ENCODE data around the gene DUT. TPM values are rescaled to one million over a fixed set of nuclear protein-coding genes. Genes with fewer than 3 reads are reported as not detected.
A peak's percentile ranks its signal among the peaks of the same experiment; 100 is the strongest.

Gene DUT
- total and polyA plus RNA-seq, 2 experiments from 2014 or later: 88.8 to 198 TPM

GRCh38 chr15:48337607-48338006 lies 6.4 kb downstream of the DUT start:
- Histone ChIP-seq H3K9me3 (ENCODE audit: low read depth) (no peaks in the 10 kb centered on the region), H3K4me1 (ENCODE audit: low read depth) (no peaks in the 10 kb centered on the region), H3K27ac (no peak overlapping the region), H3K27me3 (no peaks in the 10 kb centered on the region), H3K36me3 (peaks cover 19% of the 10 kb centered on the region), H3K4me3 (no peak overlapping the region)
- DNase-seq (ENCODE audit: low read depth in 1 of 2, low spot score in 1 of 2): no peak
- TF ChIP-seq CTCF (IDR thresholded peaks at IDR 0.05; ENCODE audit: low read depth, low read length): no peak

- DNase-seq (ENCODE audit: low read depth in 1 of 2, low spot score in 1 of 2): no peak
- Histone ChIP-seq H3K36me3 (peaks cover 19% of the 10 kb centered on the region), H3K27ac (no peak overlapping the region)
These were observed 8.9 kb downstream of the DUT start for GRCh38 chr15:48340111-48340510.

GRCh38 chr15:48343865-48344264 lies 12.6 kb downstream of the DUT start:
- peaks cover 15% of the 10 kb centered on the region for H3K36me3 ChIP-seq
- no peak for TF ChIP-seq CTCF (IDR thresholded peaks at IDR 0.05; ENCODE audit: low read depth, low read length)
- H3K4me1 ChIP-seq (ENCODE audit: low read depth): no peaks in the 10 kb centered on the region
- no peak overlapping the region for H3K27ac ChIP-seq
- H3K4me3 ChIP-seq: no peak overlapping the region
- H3K9me3 ChIP-seq (ENCODE audit: low read depth): no peaks in the 10 kb centered on the region
- DNase-seq (ENCODE audit: low read depth in 1 of 2, low spot score in 1 of 2): no peak
- H3K27me3 ChIP-seq: no peaks in the 10 kb centered on the region

More at GRCh38 chr15:48340111-48340510, 8.9 kb downstream of the DUT start:
- H3K9me3 ChIP-seq (ENCODE audit: low read depth): no peaks in the 10 kb centered on the region
- no peaks in the 10 kb centered on the region for H3K4me1 ChIP-seq (ENCODE audit: low read depth)
- no peak for TF ChIP-seq CTCF (IDR thresholded peaks at IDR 0.05; ENCODE audit: low read depth, low read length)
- H3K4me3 ChIP-seq: no peak overlapping the region
- H3K27me3 ChIP-seq: no peaks in the 10 kb centered on the region

GRCh38 chr15:48345516-48345915 lies 14.3 kb downstream of the DUT start:
- H3K36me3 ChIP-seq: peaks cover 12% of the 10 kb centered on the region
- H3K4me3 ChIP-seq: no peak overlapping the region
- H3K9me3 ChIP-seq (ENCODE audit: low read depth): no peaks in the 10 kb centered on the region
- H3K27me3 ChIP-seq: no peaks in the 10 kb centered on the region
- H3K4me1 ChIP-seq (ENCODE audit: low read depth): no peaks in the 10 kb centered on the region
- no peak overlapping the region for H3K27ac ChIP-seq
- TF ChIP-seq CTCF (IDR thresholded peaks at IDR 0.05; ENCODE audit: low read depth, low read length): no peak
- DNase-seq (ENCODE audit: low read depth in 1 of 2, low spot score in 1 of 2): no peak

- no peaks in the 10 kb centered on the region for H3K4me1 ChIP-seq (ENCODE audit: low read depth)
- no peaks in the 10 kb centered on the region for H3K36me3 ChIP-seq
- no peak overlapping the region for H3K4me3 ChIP-seq
- no peaks in the 10 kb centered on the region for H3K9me3 ChIP-seq (ENCODE audit: low read depth)
- peak; percentile 75 for TF ChIP-seq CTCF (IDR thresholded peaks at IDR 0.05; ENCODE audit: low read depth, low read length)
- peak; percentile 79 for DNase-seq (ENCODE audit: low read depth in 1 of 2, low spot score in 1 of 2)
- no peak overlapping the region for H3K27ac ChIP-seq
- no peaks in the 10 kb centered on the region for H3K27me3 ChIP-seq
These were observed 21.3 kb downstream of the DUT start for GRCh38 chr15:48352474-48353072.
